ENCODE measurements around the gene CTAGE9. TPM values are rescaled to one million over a fixed set of nuclear protein-coding genes. Genes with fewer than 3 reads are reported as not detected.

Gene CTAGE9
- total RNA-seq, 1 experiment from 2014 or later = not detected

DNA sequence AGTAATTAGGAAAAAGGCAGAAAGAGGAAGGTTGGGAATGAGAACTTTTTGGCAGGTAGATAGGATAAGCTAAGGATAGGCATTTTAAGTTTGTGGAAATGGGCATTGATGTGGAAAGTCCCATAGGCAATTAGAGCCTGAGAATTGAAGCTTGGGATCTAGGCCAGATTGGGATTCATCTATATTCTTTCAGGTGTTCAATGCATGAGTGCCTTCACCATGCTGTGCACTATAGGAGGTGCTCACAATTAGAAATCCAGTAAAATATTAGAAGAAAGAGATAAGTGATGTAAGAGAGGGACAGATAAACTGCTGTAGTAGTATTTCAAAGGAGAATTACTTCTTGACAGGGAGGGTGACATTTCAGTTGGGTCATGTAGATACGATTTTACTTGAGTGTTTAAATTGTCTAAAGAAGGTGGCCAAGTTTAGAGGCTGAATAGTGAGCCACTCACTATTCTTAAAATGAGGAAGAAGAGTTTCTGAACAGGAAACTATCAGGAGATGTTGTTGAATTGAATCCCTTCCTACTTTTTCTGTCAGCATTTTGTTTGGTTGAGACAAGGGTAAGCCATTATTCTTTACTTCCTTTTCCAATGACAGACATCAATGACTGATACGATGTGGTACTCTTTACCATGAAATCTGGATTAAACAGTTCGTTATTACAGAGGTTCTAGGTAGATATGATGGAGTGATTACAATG, 31.0 kb upstream of the CTAGE9 start:
- Histone ChIP-seq H3K23ac (ENCODE audit: insufficient read length, low read depth, low read length) (no peak overlapping the region), H3K18ac (ENCODE audit: insufficient read length, low read depth, low read length) (no peak overlapping the region), H2AFZ (ENCODE audit: low read length) (no peak overlapping the region), H3K79me1 (ENCODE audit: insufficient read depth, low read depth, low read length, poor library complexity, severe bottlenecking) (no peaks in the 10 kb centered on the region), H3K4me1 (ENCODE audit: insufficient read depth, low read length) (peaks cover 5% of the 10 kb centered on the region; the same call in 1 of the 2 replicates), H3K27ac (ENCODE audit: insufficient read length, low read depth, low read length) (no peak overlapping the region), H2AK5ac (ENCODE audit: insufficient read length, low read length) (no peak overlapping the region), H2BK12ac (ENCODE audit: insufficient read length, low read depth, low read length) (no peak overlapping the region), H2BK15ac (ENCODE audit: low read depth, low read length) (no peak overlapping the region), H3K27me3 (ENCODE audit: insufficient read depth, low read length) (no peaks in the 10 kb centered on the region), H4K20me1 (ENCODE audit: control insufficient read depth, insufficient read depth, insufficient read length) (no peaks in the 10 kb centered on the region), H3K56ac (ENCODE audit: insufficient read length, low read depth, low read length) (no peak overlapping the region), H2BK5ac (ENCODE audit: insufficient read length, low read length) (no peak overlapping the region), H3K9me3 (ENCODE audit: control insufficient read depth, low read depth, low read length) (no peaks in the 10 kb centered on the region), H4K91ac (ENCODE audit: insufficient read length, low read depth, low read length) (no peak overlapping the region), H4K8ac (replicated peaks; ENCODE audit: insufficient read length, low read depth, low read length) (no peak overlapping the region), H3T11ph (ENCODE audit: low read length) (no peak overlapping the region), H3K9ac (ENCODE audit: extremely low read depth, insufficient read length, low read length) (no peak overlapping the region), H2BK20ac (ENCODE audit: low read depth, low read length, poor library complexity, severe bottlenecking) (no peak overlapping the region), H2BK120ac (ENCODE audit: low read depth, low read length, poor library complexity, severe bottlenecking) (no peak overlapping the region), H3K14ac (ENCODE audit: insufficient read depth, low read length) (no peak overlapping the region), H3K79me2 (ENCODE audit: insufficient read depth, low read length) (no peaks in the 10 kb centered on the region), H3K4ac (ENCODE audit: low read depth, low read length) (no peak overlapping the region), H4K5ac (ENCODE audit: insufficient read length, low read depth, low read length) (no peak overlapping the region), H3K23me2 (ENCODE audit: insufficient read length, low read depth, low read length, poor library complexity, severe bottlenecking) (no peaks in the 10 kb centered on the region), H3K4me2 (ENCODE audit: insufficient read depth, insufficient read length, low read length) (no peak overlapping the region)
- Mint-ChIP-seq H3K27me3 (ENCODE audit: low read depth) (peaks cover under 1% of the 10 kb centered on the region; the same call in 1 of the 2 replicates), H3K4me1 (peaks cover 10 to 11% of the 10 kb centered on the region in 2 experiments), H3K27ac (no peak overlapping the region), H3K9me3 (no peaks in the 10 kb centered on the region), H3K4me3 (no peak overlapping the region), H3K36me3 (ENCODE audit: insufficient read depth in 1 of 3, low read depth in 3 of 3) (no peaks in the 10 kb centered on the region)
- no CpG with 5 or more reads among the region's 3 CpGs for WGBS (ENCODE audit: extremely low coverage, insufficient read length, low lambda C conversion rate)
- DNase-seq = no peak
- TF ChIP-seq, protein P1, sequence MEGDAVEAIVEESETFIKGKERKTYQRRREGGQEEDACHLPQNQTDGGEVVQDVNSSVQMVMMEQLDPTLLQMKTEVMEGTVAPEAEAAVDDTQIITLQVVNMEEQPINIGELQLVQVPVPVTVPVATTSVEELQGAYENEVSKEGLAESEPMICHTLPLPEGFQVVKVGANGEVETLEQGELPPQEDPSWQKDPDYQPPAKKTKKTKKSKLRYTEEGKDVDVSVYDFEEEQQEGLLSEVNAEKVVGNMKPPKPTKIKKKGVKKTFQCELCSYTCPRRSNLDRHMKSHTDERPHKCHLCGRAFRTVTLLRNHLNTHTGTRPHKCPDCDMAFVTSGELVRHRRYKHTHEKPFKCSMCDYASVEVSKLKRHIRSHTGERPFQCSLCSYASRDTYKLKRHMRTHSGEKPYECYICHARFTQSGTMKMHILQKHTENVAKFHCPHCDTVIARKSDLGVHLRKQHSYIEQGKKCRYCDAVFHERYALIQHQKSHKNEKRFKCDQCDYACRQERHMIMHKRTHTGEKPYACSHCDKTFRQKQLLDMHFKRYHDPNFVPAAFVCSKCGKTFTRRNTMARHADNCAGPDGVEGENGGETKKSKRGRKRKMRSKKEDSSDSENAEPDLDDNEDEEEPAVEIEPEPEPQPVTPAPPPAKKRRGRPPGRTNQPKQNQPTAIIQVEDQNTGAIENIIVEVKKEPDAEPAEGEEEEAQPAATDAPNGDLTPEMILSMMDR (conservative IDR thresholded peaks at IDR 0.05) = no peak
